GM18873 (cell line): Measurements from ENCODE around the gene EGFR.

ENCODE experiments used
- ATAC-seq: cut with Tn5 transposase; IDR thresholded peaks from one replicate; pipeline ENCODE4 v1.9.1; 2021; ENCODE audit warnings: mild to moderate bottlenecking, moderate library complexity, moderate number of reproducible peaks; ENCODE audit not compliant: unreplicated experiment, low FRiP score

EGFR gene

GRCh38 chr7:55178863-55179773 is 160.3 kb downstream of the EGFR start:
- no peak for ATAC-seq

- no peak for ATAC-seq
Observed at GRCh38 chr7:55179931-55180682, 161.3 kb downstream of the EGFR start.

- no peak for ATAC-seq
Observed at GRCh38 chr7:55180963-55181542, 162.2 kb downstream of the EGFR start.

DNA sequence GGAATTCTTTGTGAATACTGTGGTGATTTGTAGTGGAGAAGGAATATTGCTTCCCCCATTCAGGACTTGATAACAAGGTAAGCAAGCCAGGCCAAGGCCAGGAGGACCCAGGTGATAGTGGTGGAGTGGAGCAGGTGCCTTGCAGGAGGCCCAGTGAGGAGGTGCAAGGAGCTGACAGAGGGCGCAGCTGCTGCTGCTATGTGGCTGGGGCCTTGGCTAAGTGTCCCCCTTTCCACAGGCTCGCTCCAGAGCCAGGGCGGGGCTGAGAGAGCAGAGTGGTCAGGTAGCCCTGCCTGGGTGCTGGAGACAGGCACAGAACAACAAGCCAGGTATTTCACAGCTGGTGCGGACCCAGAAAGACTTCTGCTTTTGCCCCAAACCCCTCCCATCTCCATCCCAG is 162.9 kb downstream of the EGFR start:
- no peak for ATAC-seq

DNA sequence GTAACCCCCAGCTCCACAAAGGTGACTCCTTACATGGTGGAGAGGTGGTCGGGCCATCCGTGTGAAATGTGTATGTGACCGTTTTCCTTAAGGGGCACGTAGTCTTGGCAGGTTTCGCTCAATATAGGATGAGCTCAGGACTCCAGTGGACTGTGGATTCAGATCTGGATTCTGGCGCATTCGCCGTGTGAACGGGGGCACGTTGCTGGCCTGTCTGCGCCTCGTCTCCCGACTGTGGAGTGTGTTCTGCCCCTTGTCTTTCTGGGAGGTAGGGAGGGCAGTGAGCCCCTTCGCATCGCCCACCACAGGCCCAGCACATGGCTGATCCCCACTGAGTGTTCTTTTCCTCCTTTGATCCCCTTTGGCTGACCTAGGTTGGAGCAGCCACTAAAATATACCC is 165.1 kb downstream of the EGFR start:
- no peak for ATAC-seq

DNA sequence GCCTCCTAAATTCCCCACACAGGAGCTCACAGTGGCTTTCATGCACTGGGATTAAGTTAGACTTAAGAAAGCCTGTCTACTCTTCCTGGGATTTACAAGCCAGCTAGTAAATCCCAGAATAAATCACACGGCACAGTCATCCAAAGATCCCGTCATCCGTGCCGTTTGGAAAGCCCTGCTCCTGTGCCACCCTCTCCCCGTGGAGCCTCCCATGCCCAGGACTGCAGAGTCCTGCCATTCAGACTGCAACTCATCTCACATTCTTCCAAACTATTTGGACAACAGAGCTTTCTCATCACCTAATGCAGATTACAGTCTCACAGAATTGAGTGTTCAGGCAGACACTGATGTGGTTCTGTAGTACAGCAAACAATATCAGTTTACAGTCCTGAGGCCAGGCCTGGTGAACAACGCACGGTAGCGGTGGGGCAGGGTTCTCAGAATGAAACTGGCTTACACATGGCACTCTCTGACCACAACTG is 166.5 kb downstream of the EGFR start:
- no peak for ATAC-seq

GRCh38 chr7:55185941-55186609 is 167.3 kb downstream of the EGFR start:
- ATAC-seq = no peak

- no peak for ATAC-seq
Observed at GRCh38 chr7:55187701-55188491, 169.1 kb downstream of the EGFR start.

DNA sequence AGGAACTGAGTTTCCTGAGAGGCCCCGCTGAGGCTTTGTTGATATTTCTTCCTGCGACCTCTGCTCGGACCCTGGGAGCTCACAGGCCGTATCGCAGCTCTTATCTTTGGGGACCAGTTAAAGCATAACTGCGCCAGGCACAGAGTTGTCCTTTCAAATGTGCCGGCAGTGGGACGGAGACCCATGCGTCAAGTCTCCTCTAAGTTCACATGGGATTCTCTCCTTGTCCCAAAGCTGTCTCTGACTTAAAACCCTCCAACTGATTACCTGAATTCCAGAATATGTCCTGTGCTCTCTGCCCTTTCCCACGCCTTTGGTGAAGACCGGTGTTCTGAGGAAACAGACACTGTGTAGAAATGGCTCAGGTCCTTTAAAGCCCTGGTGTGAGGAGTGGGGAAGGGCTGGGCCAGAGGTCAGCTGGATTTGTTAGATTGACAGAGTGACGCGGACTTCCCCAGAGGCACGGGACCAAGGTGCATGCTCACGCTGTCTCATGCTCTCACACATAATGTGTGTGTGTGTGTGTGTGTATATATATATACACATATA is 169.8 kb downstream of the EGFR start:
- ATAC-seq = no peak

DNA sequence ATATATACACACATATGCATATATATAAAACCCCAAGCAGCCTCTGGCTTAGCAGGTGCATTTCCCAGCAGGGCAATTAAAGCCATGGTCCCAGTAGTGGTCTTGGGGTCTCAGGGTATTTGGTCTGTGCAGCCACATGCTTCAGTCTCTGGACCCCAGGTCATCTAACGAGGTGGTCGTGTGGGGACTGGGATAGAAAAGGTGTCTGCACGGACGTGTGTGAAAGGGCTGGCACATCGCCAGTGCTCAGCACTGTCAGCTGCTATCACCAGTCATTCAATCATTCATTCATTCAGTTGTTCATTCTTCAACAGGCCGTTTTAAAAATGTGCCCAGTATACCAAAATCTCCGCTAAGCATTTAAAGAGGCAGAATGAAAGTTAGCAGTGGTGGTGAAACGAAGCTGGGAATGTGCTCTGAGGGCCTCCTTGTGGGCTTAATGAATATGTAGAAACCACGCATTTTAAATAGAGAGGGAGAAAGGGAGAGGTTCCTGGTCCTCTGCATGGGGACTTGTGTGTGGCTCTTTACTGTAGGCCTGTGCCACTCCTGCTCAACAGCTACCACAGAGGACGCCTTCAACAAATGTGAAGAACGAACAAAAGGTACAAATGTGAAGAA is 170.4 kb downstream of the EGFR start:
- ATAC-seq = no peak

DNA sequence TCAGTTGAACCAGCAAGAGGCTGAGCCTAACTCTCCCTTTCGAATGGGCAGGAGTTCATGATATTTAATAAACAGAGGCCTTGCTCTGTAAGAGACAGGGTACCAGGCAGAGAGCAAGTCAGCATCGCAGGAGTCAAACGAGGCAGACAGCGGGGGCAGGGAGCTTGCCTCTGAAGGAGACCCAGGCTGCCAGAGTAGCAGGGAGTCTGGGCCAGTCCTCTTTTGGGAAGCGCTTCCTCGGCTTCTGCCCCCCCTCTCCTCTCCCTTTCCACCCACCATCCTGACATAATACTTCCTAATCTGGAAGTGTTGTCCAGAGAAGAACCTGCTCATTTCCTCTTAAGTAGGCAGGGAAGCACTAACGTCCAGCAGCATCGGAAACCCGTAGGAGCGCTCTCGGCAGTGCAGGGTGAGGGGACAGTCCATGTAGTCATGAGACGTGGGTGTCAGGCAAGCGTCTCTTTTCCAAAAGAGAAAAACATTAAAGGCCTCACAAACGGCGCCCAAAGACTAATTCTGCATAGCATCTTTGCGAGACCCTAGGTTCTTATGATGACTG is 171.1 kb downstream of the EGFR start:
- ATAC-seq = no peak

DNA sequence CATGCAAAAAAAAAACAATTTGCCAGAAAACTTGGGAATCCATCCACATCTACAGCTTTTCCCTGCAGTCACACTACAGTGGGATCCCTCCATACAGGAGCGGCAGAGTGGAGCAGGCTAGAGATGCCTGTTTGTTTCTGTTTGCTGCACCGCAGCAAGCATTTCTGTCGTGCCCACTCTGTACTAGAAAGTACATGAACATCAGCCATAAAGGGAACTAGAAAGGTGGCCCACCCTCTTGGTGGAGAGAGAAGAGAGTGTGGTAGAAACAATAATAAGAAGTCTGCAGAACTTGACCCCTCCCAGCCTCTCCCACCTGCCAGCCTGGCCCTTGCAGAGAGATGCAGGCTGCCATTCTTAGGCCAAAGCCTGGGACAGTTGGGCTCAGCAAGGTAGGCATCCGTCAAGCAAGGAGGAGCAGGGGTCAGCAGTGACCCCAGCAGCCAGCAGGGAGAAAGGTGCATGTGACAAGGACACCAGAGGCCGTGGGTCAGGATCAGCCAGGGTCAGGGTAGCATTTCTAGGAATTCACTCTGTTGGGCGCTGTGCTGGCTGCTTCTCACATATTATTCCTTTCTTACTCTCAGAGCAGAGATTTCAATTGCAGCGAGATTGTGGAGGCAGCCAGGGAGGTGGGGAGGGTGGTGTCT is 171.8 kb downstream of the EGFR start:
- no peak for ATAC-seq

GRCh38 chr7:55191161-55191925 is 172.5 kb downstream of the EGFR start:
- no peak for ATAC-seq

DNA sequence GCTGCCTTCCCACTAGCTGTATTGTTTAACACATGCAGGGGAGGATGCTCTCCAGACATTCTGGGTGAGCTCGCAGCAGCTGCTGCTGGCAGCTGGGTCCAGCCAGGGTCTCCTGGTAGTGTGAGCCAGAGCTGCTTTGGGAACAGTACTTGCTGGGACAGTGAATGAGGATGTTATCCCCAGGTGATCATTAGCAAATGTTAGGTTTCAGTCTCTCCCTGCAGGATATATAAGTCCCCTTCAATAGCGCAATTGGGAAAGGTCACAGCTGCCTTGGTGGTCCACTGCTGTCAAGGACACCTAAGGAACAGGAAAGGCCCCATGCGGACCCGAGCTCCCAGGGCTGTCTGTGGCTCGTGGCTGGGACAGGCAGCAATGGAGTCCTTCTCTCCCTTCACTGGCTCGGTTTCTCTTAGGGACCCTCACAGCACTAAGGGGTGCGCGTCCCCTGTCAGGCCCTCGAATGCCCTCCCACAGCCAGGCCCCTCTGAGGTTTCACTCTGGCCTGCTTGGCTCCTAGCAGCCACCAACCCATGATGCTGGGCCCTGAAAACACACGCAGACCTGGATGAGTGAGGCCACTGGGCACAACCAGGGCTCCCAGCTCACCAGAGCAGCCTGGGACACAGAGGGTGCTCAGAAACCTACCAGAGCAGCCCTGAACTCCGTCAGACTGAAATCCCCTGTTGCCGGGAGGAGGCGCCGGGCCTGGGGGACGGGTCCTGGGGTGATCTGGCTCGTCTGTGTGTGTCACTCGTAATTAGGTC is 173.3 kb downstream of the EGFR start:
- no peak for ATAC-seq

- ATAC-seq = no peak
Observed at GRCh38 chr7:55192723-55193122, 173.9 kb downstream of the EGFR start.

DNA sequence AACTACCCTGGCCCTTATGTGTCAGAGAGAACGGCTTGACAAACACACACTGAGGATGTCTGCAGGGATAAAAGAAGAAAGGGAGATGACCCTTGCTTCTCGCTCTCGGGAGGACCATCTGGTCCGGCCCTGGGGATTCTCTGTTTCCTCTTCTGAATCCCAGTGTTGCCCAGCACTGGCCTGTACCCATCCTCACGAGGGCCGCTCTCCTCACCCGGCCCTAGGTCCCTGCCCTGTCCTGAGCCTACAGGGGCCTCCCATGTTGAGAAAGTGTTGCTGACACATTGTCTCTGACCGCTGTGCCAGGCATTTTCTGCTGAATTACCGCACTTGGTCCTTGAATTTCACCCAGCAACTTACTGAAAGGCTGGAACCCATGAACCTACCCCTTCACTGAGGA is 174.4 kb downstream of the EGFR start:
- ATAC-seq = no peak

DNA sequence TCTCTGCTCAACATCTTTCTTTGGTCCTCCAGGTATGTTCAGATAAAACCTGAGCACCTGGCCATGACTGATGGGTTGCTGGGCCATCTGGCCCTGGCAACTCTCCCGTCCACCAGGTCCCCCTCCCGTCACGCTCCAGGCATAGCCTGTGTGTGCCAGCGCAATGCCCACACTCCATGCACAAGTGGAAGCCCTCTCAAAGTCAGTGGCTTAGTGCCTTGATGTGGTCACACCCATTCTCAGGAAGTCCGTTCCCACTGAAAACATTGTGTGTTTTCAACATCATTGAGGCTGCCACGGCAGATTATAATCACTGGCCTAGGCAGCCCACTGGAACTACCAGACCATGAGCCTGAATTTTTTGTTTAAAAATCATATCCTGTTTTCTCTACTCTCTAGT is 175.7 kb downstream of the EGFR start:
- no peak for ATAC-seq
